SU-DHL-6 (cell line): ENCODE measurements around the gene CDHR2.

ENCODE experiments used
- CTCF ChIP-seq: fragments of 200-600 bp; sonication (generic); IDR thresholded peaks from one replicate; pipeline ENCODE4 v1.5.1; 2017; ENCODE audit warnings: antibody characterized with exemption, mild to moderate bottlenecking, low read length, moderate library complexity; ENCODE audit not compliant: insufficient read depth, poor library complexity, severe bottlenecking
- EZH2phosphoT487 ChIP-seq: fragments of 200-600 bp; sonication (generic), shearing (Covaris generic); conservative IDR thresholded peaks from 2 replicates; pipeline ENCODE4 v1.6.1; 2018; ENCODE audit warnings: mild to moderate bottlenecking, antibody characterized with exemption, low read length, moderate library complexity, mixed read lengths

- TF ChIP-seq EZH2phosphoT487, result no peak
- TF ChIP-seq CTCF, result no peak
Measured at GRCh38 chr5:176594554-176594953, 45.4 kb downstream of the CDHR2 start.
